ENCODE results near the gene PRKAG2. TPM values are rescaled to one million over a fixed set of nuclear protein-coding genes. Genes with fewer than 3 reads are reported as not detected.

The PRKAG2 gene
- total RNA-seq, 4 donors from 2014 or later = 25.1 to 57.8 (median 46.7) TPM

GRCh38 chr7:151592868-151593486 is 283.9 kb downstream of the PRKAG2 start:
- intact Hi-C loops (cut with DNase I; ENCODE audit: low total_unique reads) = no loop called here
- H3K9me3 ChIP-seq = no peaks in the 10 kb centered on the region
- in situ Hi-C loops (cut with MboI; ENCODE audit: low pct_ligation_motif_present in 1 of 4, low pct_unique_long_range_greater_than_20kb in 1 of 4, low sequenced_read_pairs in 3 of 4) = no loop called here

DNA sequence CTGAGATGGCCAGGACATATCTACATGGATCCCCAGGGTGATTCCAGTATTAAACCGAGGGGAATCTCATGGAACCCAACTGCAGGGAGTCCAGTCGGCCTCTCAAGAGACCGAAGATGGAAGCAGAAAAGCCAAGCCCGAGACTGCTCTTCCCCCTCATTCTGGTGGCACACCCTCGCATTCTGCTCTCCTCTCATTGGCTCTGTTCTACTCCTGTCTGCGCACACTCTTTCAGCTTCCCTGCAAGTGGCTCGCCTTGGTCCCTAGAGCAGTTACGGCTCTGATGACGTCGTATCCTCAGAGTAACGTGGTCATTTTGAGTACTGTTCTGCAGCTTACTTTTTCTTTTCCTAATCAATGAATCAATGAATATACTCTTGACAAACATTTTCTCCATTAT is 284.6 kb downstream of the PRKAG2 start:
- H3K9me3 ChIP-seq = no peaks in the 10 kb centered on the region
- in situ Hi-C loops (cut with MboI; ENCODE audit: low pct_ligation_motif_present in 1 of 4, low pct_unique_long_range_greater_than_20kb in 1 of 4, low sequenced_read_pairs in 3 of 4) = no loop called here

More at GRCh38 chr7:151592868-151593486, 283.9 kb downstream of the PRKAG2 start:
- H3K4me3 ChIP-seq = no peak overlapping the region
- TF ChIP-seq EP300 (IDR thresholded peaks at IDR 0.05; ENCODE audit: low read depth) (no peak), POLR2A (IDR thresholded peaks at IDR 0.05) (no peak), POLR2AphosphoS5 (IDR thresholded peaks at IDR 0.05) (no peak)
- TF ChIP-seq, protein P1, sequence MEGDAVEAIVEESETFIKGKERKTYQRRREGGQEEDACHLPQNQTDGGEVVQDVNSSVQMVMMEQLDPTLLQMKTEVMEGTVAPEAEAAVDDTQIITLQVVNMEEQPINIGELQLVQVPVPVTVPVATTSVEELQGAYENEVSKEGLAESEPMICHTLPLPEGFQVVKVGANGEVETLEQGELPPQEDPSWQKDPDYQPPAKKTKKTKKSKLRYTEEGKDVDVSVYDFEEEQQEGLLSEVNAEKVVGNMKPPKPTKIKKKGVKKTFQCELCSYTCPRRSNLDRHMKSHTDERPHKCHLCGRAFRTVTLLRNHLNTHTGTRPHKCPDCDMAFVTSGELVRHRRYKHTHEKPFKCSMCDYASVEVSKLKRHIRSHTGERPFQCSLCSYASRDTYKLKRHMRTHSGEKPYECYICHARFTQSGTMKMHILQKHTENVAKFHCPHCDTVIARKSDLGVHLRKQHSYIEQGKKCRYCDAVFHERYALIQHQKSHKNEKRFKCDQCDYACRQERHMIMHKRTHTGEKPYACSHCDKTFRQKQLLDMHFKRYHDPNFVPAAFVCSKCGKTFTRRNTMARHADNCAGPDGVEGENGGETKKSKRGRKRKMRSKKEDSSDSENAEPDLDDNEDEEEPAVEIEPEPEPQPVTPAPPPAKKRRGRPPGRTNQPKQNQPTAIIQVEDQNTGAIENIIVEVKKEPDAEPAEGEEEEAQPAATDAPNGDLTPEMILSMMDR (IDR thresholded peaks at IDR 0.05) = no peak
- no peaks in the 10 kb centered on the region for H3K27me3 ChIP-seq
- peaks cover 0 to 12% (median 5%) of the 10 kb centered on the region in 4 donors for H3K4me1 ChIP-seq
- WGBS, 2 donors (ENCODE audit: low coverage in 1 of 2) = 83 to 92% methylated on average over 12 of the region's 12 CpGs
- peaks cover 0 to 9% (median 4%) of the 10 kb centered on the region in 4 donors for H3K36me3 ChIP-seq
- H3K27ac ChIP-seq = no peak overlapping the region
- no peak for DNase-seq

DNA sequence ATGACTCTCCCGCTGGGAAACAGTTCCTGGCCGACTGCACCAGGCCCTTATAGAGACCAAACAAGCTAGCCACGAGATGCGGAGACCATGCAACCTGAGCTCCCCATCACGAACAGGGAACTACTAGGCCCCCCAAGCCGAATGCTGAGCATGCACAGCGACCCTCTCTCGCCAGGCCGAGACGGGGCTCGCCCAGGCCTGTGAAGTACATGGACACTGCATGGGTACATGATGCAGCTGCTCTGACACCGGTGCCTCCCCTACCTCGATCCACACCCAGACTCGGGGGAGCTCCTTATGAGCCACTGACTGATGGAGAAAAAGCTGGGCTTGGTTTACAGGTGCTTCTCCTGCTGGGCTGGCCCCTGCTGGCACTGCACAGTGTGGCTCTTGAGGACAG is 285.0 kb downstream of the PRKAG2 start:
- Histone ChIP-seq H3K36me3 (peaks cover 0 to 9% (median 4%) of the 10 kb centered on the region in 4 donors), H3K4me3 (no peak overlapping the region), H3K9me3 (no peaks in the 10 kb centered on the region), H3K27me3 (no peaks in the 10 kb centered on the region), H3K27ac (no peak overlapping the region), H3K4me1 (peaks cover 0 to 12% (median 5%) of the 10 kb centered on the region in 4 donors)
- in situ Hi-C loops (cut with MboI; ENCODE audit: low pct_ligation_motif_present in 1 of 4, low pct_unique_long_range_greater_than_20kb in 1 of 4, low sequenced_read_pairs in 3 of 4) = no loop called here
- WGBS, 2 donors (ENCODE audit: low coverage in 1 of 2) = 95% methylated on average over 14 of the region's 14 CpGs; no CpG with 5 or more reads in 1 of the 2 donors
- no peak for DNase-seq
- intact Hi-C loops (cut with DNase I; ENCODE audit: low total_unique reads) = no loop called here
- TF ChIP-seq POLR2AphosphoS5 (IDR thresholded peaks at IDR 0.05) = no peak
- TF ChIP-seq EP300 (IDR thresholded peaks at IDR 0.05; ENCODE audit: low read depth) = no peak
- no peak for TF ChIP-seq POLR2A (IDR thresholded peaks at IDR 0.05)
- TF ChIP-seq, protein P1 (IDR thresholded peaks at IDR 0.05) = no peak

More for the DNA sequence above, 284.6 kb downstream of the PRKAG2 start:
- H3K36me3 ChIP-seq = peaks cover 0 to 9% (median 4%) of the 10 kb centered on the region in 4 donors
- 93 to 94% methylated on average over 3 to 11 of the region's 11 CpGs for WGBS, 2 donors (ENCODE audit: low coverage in 1 of 2)
- no peak for TF ChIP-seq POLR2AphosphoS5 (IDR thresholded peaks at IDR 0.05)
- no peak for TF ChIP-seq EP300 (IDR thresholded peaks at IDR 0.05; ENCODE audit: low read depth)
- no peak for TF ChIP-seq POLR2A (IDR thresholded peaks at IDR 0.05)
- TF ChIP-seq, protein P1 (IDR thresholded peaks at IDR 0.05) = no peak
- H3K4me1 ChIP-seq = peaks cover 0 to 12% (median 5%) of the 10 kb centered on the region in 4 donors
- intact Hi-C loops (cut with DNase I; ENCODE audit: low total_unique reads) = no loop called here
- H3K27ac ChIP-seq = no peak overlapping the region
- no peaks in the 10 kb centered on the region for H3K27me3 ChIP-seq
- DNase-seq = no peak
- no peak overlapping the region for H3K4me3 ChIP-seq

DNA sequence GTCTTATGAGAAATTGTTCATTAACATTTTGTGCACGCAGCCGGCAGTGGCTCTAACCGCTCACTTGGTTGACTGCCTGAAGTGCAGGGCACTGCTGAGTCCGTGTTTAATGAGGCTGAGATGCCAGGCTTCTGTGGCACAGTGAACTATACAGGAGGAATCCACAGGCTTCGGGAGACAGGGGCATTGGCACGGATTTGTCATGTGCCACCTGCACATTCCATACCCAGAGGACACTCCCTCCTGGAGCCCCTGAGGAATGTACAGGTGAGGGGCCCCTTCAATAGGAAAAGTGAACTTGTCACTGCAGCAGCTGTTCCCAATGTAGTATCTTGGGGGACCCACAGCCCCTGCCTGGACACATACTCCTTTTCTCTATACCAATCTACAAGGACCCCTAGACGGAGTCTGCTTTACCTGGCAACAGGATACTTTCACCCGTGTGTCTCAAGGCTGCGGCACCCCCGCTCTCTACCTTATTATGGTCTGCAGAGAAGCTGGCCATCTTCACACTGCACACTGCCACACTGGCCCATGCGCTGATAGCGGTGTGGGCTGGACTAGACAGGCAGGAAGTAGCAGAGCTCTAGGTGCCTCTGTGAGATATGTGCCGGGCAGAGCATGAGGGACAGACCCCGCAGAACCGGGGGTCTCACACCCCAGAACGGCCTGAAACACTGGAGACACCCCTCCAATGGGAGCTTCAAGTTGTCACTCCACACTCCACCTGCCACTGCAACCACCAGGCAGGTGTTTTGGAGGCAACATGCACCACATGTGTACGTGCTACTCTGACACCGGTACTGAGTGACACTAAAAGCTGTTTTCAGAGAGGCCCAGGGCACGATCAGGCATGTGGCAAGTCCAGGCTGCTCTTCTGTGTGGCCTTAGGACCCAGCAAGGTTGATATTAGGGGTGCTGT is 285.8 kb downstream of the PRKAG2 start:
- WGBS, 2 donors (ENCODE audit: low coverage in 1 of 2) = 83% methylated on average over 19 of the region's 19 CpGs; no CpG with 5 or more reads in 1 of the 2 donors
- Histone ChIP-seq H3K4me1 (peaks cover 0 to 9% (median 4%) of the 10 kb centered on the region in 4 donors), H3K27me3 (no peaks in the 10 kb centered on the region), H3K27ac (peak overlapping the region in 1 of 4 donors; percentile 8), H3K9me3 (no peaks in the 10 kb centered on the region), H3K4me3 (no peak overlapping the region), H3K36me3 (peaks cover 0 to 9% (median 4%) of the 10 kb centered on the region in 4 donors)
- DNase-seq = no peak
- no peak for TF ChIP-seq POLR2A (IDR thresholded peaks at IDR 0.05)
- TF ChIP-seq POLR2AphosphoS5 (IDR thresholded peaks at IDR 0.05) = no peak
- TF ChIP-seq EP300 (IDR thresholded peaks at IDR 0.05; ENCODE audit: low read depth) = no peak
- TF ChIP-seq, protein P1 (IDR thresholded peaks at IDR 0.05) = no peak
- in situ Hi-C loops (cut with MboI; ENCODE audit: low pct_ligation_motif_present in 1 of 4, low pct_unique_long_range_greater_than_20kb in 1 of 4, low sequenced_read_pairs in 3 of 4) = no loop called here
- intact Hi-C loops (cut with DNase I; ENCODE audit: low total_unique reads) = no loop called here

Data from transverse colon (tissue), 4 donors.